ELR (cell line): ENCODE results near the gene CIAPIN1.

Experiments
- DNase-seq: peaks from one replicate; pipeline ENCODE4 v3.0.0-alpha.2; 2015; ENCODE audit warnings: low read depth

Gene CIAPIN1

DNA sequence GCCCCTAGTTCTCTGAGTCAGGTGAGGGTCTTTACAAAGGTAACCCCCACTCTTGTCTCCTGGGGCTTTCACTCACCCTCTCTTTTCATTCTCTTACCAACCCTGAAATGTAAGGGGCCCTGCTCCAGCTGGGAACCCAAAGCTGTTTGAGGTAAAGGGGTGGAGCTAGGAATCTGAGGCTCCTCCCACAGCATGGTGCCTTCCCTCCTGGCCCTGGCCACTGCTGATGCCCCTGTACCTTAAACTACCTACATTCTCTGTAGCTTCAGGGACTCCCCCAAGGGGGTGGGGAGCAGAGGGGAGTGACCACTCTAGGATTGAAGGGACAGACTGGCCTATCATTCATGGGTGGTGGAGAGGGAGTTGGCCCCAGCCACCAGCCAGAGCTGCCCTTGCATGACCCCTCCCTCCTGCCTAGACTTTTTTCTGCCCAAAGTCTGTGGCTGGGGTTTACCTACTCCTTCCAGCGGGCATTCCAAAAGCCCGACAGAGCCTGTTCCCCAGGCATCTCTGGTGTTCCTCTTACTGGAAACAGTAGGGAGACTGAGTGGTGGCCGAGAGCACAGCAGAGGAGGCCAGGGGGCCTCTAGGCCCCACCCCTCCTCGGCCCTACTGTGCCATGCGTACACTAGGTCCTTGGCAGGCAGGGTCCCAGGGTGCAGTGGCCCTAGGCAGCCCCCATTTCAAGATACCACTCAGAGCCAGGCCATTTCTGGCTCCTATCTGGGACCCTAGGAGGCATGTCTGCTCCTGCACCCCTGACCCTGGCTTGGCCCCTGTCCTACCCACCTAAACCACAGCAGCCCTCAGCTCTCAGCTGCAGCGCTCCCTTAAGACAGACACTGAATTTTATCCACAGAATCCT is 29.6 kb upstream of the CIAPIN1 start:
- no peak for DNase-seq

DNA sequence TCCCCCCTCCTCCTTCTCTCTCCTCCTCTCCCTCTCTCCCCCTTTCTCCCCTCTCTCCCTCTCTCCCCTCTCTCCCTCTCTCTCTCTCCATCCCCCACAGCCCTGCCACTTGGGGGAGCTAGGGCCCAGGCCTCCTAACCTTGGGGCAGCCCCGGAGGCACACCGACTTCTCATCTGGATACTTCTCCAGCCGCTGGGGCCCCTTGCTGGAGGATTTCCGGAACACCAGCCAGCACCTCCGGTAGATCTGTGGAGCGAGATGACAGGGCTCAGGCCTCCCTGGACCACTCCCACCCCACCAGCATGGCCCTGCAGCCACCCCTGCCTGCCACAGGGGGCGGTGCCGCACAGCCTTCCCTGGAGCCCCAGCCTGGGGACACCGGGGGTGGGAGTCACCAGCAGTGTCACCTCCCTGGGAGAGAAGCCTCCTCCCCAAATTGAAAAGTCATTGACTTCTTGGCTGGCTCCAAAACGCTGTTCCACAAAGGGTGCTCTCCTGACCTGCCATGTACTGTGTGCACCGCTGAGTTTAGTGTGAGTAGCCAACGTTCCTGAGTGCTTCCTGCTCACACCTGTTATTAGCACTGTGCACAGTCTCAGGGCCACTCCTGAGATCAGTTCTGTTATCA is 28.6 kb upstream of the CIAPIN1 start:
- DNase-seq, result peak; percentile 59

DNA sequence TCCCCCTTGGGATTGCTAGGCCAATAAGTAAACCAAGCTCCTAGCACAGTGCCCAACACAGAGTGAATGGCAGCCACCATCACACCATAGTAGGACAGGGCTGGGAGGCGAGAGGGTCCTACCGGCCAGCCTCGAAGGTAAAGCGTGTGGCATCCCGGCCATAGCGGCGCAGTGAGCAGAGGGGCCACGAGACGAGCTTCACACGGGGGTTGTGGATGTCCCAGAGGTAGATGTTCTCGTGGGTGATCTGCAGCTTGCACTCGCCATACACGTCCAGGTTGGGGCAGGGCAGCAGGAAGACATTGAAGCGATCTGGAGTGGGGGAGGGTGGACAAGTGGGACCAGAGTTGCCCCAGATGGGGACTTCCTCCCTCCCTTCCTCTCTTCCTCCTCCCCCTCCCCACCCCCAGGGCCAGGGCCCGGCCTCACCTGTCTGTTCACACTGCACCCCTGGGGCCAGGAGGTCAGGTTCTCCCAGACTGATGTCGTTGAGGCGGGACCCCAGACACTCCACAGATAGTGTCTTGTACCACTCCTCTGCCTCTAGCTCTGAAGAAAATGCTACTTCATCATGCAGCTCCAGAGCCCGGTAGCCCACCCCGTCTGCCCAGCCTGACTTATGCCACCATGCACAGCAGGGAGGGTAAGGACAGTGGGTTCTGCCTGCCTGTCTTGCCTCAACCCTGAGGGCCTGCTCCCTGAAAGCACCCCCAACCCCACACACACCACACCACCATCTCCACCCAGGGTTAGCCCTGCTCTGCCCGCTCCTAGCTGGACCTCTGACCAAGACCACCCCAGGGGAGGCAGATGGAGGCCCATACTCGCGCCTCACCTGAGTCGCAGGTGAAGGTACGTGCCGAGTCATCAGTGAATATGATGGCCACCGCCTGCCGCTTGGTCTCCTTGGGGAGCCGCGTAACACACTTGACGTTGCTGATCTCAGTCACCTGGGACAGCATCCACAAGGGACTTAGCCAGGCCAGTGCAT is 27.8 kb upstream of the CIAPIN1 start:
- DNase-seq, result no peak

DNA sequence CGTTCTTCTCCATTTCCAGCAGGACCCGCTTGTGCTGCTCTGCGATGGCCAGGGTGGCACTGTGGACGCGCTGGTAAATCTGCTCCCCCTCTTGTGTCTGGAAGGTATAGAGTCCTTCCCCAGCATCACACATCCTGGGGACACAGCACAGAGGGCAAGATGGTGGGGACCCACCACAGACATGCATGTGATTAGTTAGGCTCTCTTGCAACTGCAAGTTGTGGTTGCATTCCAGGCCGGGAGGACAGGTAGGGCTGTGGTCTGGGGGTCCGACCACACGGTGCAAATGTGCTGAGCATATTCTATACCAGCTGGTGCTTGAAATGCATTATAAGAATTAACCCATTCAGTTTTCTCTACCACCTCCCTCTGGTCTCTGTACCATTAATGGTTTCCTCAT is 26.7 kb upstream of the CIAPIN1 start:
- DNase-seq, result no peak

DNA sequence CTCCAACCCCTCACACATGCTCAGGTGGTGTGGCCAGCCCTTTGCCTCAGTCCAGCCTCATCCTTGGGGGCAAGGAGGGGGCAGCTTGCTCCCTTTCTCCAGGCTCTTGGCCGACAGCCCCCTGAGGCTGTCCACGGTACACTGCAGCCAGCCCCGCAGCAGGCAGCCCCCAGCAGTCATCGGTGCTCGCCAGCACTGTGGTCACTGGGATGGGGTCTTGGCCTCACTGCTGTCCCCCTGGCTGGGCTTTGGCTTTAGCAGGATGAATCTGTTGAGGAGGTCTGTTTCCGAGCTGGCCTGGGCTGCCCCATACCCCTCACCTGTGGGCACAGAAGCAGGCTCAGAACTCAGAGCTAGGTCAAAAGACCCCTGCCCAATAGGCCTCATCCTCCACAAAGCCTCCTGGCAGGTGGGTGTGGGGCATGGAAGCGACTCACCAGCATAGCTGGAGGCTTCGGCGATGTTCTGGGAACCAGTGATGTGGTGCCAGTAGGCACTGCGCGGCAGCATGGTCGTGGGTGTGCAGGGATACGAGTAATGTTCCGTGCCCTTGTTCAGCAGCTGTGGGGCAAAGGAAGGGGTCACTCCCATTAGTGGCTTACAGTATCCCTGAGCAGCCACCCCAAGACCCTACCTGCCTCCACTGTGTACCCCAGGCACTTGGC is 26.1 kb upstream of the CIAPIN1 start:
- no peak for DNase-seq

DNA sequence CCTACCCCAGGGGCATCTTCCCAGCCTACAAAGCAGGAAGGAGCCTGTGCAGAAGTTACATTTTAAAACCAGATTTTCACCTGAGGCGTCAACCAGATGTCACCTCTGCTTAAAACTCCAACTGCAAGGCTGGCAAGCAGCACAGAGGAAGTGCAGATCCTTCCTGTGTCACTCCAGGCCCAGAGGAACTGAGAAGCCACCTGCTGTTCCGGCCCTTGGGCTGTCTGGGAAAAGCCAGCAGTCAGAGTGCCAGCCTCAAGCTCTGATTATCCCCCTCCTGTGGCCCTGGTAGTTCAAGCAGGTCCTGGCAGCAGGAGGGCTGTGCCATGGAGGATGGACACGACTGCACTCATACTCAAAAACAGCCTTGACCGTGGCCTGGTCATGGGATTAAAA is 25.5 kb upstream of the CIAPIN1 start:
- DNase-seq, result no peak

DNA sequence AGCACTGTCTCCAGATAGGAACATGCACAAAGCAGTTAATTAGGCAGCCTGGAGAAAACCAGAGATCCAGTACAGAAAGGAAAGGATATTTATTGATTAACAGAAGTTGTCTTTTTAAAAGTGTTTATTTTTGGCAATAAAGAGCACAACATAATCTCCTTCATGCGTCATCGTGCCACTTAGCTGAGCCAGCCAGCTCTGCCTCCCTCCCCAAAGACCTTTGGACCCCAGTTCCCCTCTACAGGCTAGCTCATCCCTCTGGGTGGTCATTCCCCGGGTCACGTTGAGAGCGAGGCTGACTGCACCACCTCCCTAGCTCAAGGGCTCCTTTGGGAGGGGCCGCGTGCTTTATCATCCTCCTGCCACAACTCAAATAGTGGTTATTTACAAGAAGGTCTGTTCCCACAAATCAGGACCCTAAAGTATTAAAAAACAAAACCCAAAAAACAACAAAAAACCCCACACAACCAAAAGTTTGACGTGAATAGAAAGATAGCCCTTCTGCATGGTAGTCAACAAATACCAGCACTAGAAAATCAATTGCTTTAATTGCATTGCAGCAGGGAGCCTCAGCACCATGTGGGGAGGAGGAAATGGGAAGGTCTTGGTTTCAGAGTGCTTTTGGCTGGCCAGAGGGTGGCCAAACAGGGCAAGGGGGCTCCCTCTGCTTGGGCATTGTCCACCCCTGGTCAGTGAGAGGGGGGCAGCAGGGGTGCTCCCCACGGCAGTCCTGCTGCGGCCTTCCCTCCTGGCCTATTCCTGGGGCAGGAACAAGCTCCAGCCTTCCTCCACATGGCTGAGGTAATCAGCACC is 24.9 kb upstream of the CIAPIN1 start:
- no peak for DNase-seq

DNA sequence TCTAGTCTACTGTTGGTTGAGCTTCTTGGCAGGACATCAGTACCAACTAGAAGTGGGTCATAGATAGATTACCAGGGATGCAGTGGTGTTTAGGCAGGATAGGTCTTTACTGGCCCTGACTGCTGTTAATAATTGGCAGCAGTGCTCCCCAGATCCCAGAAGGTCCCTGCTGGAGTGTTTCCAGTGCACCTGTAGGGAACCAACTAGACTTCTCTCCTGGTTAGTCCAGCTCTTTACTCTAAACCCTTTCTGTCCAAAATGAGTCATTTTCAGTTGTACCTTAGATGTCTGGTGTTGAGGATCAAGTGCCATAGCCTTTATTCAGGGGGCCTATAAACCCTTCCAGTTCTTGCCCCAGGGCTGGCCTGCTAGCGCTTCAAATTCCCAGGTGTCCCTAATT is 24.0 kb upstream of the CIAPIN1 start:
- DNase-seq, result no peak

DNA sequence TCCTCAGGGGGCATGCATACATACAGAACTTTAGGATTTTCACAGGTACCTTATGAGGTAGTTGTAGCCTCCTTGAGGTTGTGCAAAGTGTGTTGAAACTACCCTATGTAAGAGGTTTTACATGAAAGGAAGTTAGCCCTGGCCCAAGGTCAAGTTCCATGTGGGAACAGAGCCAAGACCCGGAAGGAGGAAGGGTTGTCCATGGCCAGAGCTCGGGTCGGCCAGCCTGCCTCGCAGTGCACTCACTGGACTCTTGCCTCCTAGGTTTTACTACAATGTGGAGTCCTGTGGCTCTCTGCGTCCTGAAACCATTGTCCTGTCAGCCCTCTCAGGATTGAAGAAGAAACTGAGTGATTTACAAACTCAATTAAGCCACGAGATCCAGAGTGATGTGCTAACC is 23.5 kb upstream of the CIAPIN1 start:
- DNase-seq, result no peak

DNA sequence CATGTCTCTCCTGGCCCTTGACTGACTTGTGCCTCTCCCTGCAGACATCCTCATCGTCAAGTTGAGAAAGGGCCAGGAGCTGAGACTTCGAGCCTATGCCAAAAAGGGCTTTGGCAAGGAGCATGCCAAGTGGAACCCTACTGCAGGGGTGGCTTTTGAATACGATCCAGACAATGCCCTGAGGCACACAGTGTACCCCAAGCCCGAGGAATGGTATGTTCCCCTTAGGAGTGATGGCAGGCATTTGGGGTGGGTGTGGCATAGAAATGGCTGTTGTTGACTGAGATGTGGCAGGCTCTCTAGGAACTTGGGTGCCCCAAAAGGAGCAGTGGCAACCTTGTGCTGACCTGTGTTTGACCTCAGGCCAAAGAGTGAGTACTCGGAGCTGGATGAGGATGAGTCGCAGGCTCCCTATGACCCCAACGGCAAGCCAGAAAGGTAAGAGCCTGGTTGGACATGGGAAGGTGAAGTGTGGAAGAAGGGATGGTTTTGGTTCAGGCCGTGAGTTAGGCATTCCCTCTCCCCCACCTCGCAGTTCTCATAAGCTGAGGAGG is 22.8 kb upstream of the CIAPIN1 start:
- no peak for DNase-seq

DNA sequence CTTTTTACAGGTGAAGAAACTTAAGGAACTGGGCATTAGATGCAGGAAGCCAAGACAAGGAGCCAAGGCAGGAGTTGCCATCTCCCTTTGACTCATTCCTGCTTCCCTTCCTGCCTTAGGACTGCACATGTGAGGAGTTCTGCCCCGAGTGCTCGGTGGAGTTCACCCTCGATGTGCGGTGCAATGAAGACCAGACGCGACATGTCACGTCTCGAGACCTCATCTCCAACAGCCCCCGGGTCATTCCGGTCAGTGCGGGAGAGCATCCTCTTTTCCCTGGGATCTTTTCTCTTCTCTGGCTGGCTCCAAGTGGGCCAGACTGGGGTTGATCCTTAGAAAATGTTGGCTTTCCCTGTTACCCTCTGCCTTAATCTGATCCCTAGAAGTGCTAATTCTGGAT is 21.9 kb upstream of the CIAPIN1 start:
- no peak for DNase-seq

DNA sequence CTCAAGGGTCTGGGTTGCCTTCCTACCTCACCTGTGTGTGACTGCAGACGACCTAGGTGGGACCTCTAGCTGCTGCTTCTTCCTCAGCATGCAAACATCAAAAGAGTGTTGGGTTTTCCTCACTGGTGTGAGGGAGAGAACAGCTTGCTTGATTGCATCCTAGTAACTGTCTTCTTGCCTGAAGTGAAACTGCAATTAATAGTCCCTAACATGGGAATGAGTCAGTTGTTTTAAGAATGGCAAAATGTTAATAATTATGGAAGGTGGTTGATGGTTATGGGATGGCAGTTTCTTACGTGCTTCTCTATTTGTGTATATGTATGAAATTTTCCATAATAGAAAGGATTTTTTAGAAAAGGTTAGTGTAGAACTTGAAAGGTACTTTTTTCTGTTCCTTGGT is 21.2 kb upstream of the CIAPIN1 start:
- DNase-seq, result no peak

DNA sequence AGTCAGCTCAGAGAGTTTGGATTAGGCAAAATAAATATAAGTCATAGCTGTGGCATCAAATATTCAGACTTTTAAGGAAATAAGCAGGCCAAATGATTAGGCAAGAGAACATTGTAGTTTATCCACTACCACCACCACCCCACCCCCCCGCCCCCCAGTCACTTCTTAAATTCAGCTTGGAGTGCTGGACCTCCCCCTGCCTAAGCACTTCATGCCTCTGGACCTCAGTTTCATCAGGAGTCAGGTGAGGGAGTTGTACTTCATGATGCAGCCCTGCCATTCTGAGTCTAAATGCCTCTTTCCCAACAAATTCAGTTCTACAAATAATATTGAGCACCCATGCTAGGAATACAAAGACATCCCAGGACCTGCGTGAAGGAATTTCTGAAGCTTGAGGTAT is 17.3 kb upstream of the CIAPIN1 start:
- DNase-seq, result no peak

DNA sequence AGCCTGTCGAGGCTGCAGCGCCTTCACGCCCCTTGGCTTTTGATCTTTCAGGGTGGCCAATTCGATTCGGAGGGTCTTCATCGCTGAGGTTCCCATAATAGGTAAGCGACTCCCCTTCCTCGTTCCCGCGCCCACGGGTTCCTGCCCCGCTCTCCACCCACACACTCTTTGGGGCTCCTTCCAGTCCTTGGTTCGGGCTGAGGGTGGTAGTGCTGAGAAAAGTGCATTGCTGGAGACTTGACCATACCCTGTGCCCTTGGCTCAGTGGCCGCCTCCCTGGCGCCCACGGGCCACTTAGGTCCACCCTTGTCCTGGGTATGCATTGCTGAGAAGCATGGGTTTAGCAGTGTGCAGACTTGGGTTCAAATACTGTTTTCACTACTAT is 15.8 kb upstream of the CIAPIN1 start:
- DNase-seq, result peak; percentile 37

DNA sequence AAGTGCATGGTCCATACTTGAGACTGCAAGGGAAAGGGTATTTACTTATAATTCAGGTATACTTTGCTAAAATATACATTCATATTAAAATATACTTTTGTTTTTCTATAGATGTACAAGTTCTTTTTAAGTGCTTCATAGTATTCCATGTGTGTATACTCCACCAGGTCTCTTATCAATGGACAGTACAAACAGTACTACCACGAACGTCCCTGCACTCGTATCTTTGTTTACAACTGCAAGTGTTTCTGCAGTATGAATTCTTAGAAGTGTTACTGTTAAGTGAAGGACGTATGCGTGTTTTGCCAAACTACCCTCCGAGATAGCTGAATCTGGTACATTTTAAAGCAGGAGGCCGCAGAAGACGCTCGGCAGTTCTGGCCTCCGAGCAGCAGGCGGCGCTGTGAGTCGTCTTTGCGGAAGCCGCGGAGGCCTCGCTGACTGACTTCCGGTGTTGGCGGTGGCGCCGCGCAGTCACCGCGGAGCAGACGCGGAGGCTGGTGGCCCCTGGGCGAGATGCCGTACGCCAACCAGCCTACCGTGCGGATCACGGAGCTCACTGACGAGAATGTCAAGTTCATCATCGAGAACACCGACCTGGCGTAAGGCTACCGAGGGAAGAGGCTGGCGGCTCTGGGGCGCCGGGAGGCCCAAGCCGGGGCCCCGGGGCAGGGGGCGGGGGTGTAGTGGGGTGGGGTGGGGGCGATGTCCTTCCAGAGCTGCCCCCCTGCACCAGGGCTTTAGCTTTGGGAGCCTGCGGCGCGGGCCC is 15.2 kb upstream of the CIAPIN1 start, which contains the start of gene POLR2C:
Gene POLR2C, plus strand, starts transcription at position 471 of the 769 bp plus-strand sequence. Its CDS starts 46 bp downstream, at position 517.
- DNase-seq, result peak; percentile 88

DNA sequence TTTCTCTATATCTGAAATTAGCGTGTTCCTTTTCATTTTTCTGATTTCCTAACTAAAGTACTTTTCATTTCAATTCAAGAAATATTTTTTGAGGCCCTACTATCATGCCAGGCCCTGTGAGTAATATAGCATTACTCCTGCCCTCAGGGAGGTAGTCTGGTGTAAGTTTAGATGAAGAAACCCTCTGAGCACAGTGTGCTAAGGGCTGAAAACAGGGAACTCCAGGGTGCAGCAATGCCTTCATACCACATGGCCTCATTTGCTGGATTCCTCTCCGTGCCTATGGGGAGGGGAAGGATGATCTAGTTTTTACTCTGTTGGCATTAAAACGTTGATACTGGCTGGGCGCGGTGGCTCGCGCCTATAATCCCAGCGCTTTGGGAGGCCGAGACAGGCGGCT is 4.8 kb upstream of the CIAPIN1 start:
- DNase-seq, result no peak

DNA sequence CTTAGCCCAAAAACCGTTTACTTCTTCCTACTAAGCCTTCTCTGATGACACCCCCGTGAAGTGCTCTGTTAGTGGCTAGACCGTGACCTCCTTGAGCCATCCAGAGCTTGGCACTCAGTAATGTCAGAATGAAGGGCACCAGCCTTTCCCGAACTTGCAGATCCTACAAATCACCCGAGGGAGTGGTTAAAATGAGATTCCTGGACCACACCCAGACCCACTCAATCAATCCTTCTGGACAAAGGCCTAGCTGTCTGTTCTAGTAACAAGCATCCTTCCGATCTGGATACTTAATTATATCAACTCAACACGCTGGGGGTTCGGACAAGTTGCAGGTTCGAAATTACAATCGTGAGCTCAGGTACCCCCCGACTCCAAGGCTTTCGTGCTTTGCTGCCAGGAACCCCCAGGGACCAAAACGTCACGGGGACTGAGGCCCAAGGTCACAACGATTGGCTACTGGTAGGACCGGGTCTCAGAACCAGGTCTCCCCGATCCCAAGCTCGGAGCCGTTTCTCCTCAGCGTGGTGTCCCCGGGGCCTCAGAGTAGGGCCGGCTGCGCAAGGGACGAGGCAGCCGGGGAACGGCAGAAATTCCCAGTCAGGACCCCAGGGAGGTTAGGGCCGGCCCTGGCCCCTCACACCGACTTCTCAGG is 527 bp downstream of the CIAPIN1 start:
- peak; percentile 57 for DNase-seq

DNA sequence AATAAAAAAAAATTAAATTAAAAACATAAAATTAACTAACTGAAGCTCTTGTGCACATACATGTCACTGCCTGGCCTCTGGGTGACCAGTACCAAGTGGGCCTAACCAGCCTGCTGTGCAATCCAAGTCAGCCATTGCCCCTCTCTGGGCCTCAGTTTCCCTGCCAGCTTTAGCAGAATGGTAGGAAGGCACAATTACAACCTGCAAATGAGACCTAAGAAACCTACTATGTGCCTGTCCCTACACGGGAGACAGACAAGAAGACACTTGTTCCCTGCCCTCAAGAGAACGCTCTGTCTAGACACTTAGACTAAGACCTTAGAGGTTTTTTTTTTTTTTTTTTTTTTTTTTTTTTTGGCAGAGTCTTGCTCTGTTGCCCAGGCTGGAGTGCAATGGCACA is 1.7 kb downstream of the CIAPIN1 start:
- no peak for DNase-seq

DNA sequence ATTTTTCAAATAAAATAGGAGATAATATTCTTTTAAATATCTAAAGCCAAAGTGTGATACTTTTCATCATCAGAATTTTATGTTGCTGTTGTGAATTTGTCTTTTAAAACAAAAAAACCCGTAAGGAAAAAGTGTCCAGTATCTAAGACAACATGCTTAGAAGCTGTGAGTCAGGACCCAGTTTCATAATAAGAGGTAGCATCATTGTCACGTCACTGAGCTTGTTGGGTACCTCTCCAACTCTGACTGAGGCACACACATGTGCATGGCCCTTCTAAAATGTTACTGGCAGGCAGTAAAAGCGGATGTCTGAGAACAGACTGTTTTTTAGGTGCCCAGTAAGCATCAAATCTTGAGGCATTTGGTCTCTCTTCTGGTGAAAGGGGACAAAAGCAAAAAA is 2.5 kb downstream of the CIAPIN1 start:
- DNase-seq, result peak; percentile 43
